ENCODE results near the gene GDF10.

DNA sequence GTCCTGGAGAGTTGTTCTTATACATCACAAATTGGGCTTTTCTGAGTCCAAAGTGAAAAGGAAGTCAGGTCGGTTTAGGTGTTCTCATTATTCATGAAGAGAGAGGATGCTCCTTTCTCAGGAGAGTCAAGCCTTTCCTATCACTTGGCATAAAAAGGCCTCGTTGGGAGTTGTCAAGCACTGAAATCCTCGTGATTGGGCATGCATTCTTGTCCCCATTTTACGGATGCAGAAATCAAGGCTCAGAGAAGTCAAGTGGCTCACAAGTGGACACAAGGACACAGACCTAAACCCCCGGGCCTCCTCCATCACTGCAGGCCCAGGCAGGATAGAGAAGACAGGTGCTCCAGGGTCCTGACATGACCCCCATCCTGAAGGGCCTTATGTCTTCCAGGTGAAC lies 56.7 kb downstream of the GDF10 start:
- TF ChIP-seq, protein P1, sequence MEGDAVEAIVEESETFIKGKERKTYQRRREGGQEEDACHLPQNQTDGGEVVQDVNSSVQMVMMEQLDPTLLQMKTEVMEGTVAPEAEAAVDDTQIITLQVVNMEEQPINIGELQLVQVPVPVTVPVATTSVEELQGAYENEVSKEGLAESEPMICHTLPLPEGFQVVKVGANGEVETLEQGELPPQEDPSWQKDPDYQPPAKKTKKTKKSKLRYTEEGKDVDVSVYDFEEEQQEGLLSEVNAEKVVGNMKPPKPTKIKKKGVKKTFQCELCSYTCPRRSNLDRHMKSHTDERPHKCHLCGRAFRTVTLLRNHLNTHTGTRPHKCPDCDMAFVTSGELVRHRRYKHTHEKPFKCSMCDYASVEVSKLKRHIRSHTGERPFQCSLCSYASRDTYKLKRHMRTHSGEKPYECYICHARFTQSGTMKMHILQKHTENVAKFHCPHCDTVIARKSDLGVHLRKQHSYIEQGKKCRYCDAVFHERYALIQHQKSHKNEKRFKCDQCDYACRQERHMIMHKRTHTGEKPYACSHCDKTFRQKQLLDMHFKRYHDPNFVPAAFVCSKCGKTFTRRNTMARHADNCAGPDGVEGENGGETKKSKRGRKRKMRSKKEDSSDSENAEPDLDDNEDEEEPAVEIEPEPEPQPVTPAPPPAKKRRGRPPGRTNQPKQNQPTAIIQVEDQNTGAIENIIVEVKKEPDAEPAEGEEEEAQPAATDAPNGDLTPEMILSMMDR (IDR thresholded peaks at IDR 0.05) = no peak
- TF ChIP-seq POLR2AphosphoS5 (IDR thresholded peaks at IDR 0.05) = no peak
- no peak for TF ChIP-seq POLR2A (IDR thresholded peaks at IDR 0.05)
